ENCODE data around the gene BEND2. TPM values are rescaled to one million over a fixed set of nuclear protein-coding genes. Genes with fewer than 3 reads are reported as not detected.

The BEND2 gene
- total RNA-seq, 2 experiments from 2014 or later, result not detected

- H3K27ac ChIP-seq (ENCODE audit: low read depth, low read length, poor library complexity, severe bottlenecking), result no peak overlapping the region
- CTCF ChIA-PET (ENCODE audit: unreplicated experiment), result no interaction called here
Observed at GRCh38 chrX:18228069-18228468, 7.4 kb upstream of the BEND2 start.

GRCh38 chrX:18227458-18227857 is 6.8 kb upstream of the BEND2 start:
- no peaks in the 10 kb centered on the region for H3K4me1 ChIP-seq (ENCODE audit: insufficient read depth, low read length, poor library complexity, severe bottlenecking)
- TF ChIP-seq CTCF (conservative IDR thresholded peaks at IDR 0.05; ENCODE audit: low read length), result no peak
- no peak overlapping the region for H3K27ac ChIP-seq (ENCODE audit: low read depth, low read length, poor library complexity, severe bottlenecking)
- BruUV-seq (replicated peaks), result no TSS peak
- DNase-seq (ENCODE audit: low spot score), result no peak
- no peaks in the 10 kb centered on the region for H3K9me2 ChIP-seq (ENCODE audit: insufficient read depth, low read length)
- intact Hi-C loops (cut with micrococcal nuclease; ENCODE audit: unreplicated experiment), result no loop called here
- H3K4me3 ChIP-seq (ENCODE audit: low read depth, low read length, poor library complexity, severe bottlenecking), result no peak overlapping the region
- no peaks in the 10 kb centered on the region for H4K20me1 ChIP-seq (ENCODE audit: insufficient read depth, low read length)
- H2AFZ ChIP-seq (ENCODE audit: low read length), result no peak overlapping the region
- H3K9me3 ChIP-seq (ENCODE audit: low read length), result no peaks in the 10 kb centered on the region
- POLR2A ChIA-PET, result no interaction called here
- no peak overlapping the region for H3K4me2 ChIP-seq (ENCODE audit: low read length)
- H3K36me3 ChIP-seq (ENCODE audit: insufficient read depth, low read length), result no peaks in the 10 kb centered on the region
- H3K79me2 ChIP-seq (ENCODE audit: insufficient read depth, low read depth, low read length), result no peaks in the 10 kb centered on the region
- CTCF ChIA-PET (ENCODE audit: unreplicated experiment), result no interaction called here

More at GRCh38 chrX:18228069-18228468, 7.4 kb upstream of the BEND2 start:
- Histone ChIP-seq H3K9me2 (ENCODE audit: insufficient read depth, low read length) (no peaks in the 10 kb centered on the region), H3K4me2 (ENCODE audit: low read length) (no peak overlapping the region), H4K20me1 (ENCODE audit: insufficient read depth, low read length) (no peaks in the 10 kb centered on the region), H3K36me3 (ENCODE audit: insufficient read depth, low read length) (no peaks in the 10 kb centered on the region), H3K79me2 (ENCODE audit: insufficient read depth, low read depth, low read length) (no peaks in the 10 kb centered on the region), H3K9me3 (ENCODE audit: low read length) (no peaks in the 10 kb centered on the region), H3K4me3 (ENCODE audit: low read depth, low read length, poor library complexity, severe bottlenecking) (no peak overlapping the region), H2AFZ (ENCODE audit: low read length) (no peak overlapping the region), H3K4me1 (ENCODE audit: insufficient read depth, low read length, poor library complexity, severe bottlenecking) (no peaks in the 10 kb centered on the region)
- TF ChIP-seq CTCF (conservative IDR thresholded peaks at IDR 0.05; ENCODE audit: low read length) (no peak), EZH2phosphoT487 (IDR thresholded peaks at IDR 0.05; ENCODE audit: borderline replicate concordance, low read depth, low read length) (no peak)
- POLR2A ChIA-PET, result interaction anchor here (0.7 kb wide), 1 partner anchor 14 kb away, joined by 3 read pairs; no protein-coding TSS in a partner anchor
- DNase-seq (ENCODE audit: low spot score), result no peak
- no TSS peak for BruUV-seq (replicated peaks)
- intact Hi-C loops (cut with micrococcal nuclease; ENCODE audit: unreplicated experiment), result no loop called here

- no peaks in the 10 kb centered on the region for H3K79me2 ChIP-seq (ENCODE audit: insufficient read depth, low read depth, low read length)
- DNase-seq (ENCODE audit: low spot score), result no peak
- no peak overlapping the region for H3K4me2 ChIP-seq (ENCODE audit: low read length)
- intact Hi-C loops (cut with micrococcal nuclease; ENCODE audit: unreplicated experiment), result no loop called here
- no peak overlapping the region for H2AFZ ChIP-seq (ENCODE audit: low read length)
- no peak overlapping the region for H3K27ac ChIP-seq (ENCODE audit: low read depth, low read length, poor library complexity, severe bottlenecking)
- no peaks in the 10 kb centered on the region for H3K9me3 ChIP-seq (ENCODE audit: low read length)
- H3K4me1 ChIP-seq (ENCODE audit: insufficient read depth, low read length, poor library complexity, severe bottlenecking), result no peaks in the 10 kb centered on the region
- H3K9me2 ChIP-seq (ENCODE audit: insufficient read depth, low read length), result no peaks in the 10 kb centered on the region
- H3K4me3 ChIP-seq (ENCODE audit: low read depth, low read length, poor library complexity, severe bottlenecking), result no peak overlapping the region
- BruUV-seq (replicated peaks), result no TSS peak
- TF ChIP-seq EZH2phosphoT487 (IDR thresholded peaks at IDR 0.05; ENCODE audit: borderline replicate concordance, low read depth, low read length) (no peak), CTCF (conservative IDR thresholded peaks at IDR 0.05; ENCODE audit: low read length) (peak; percentile 46; the same call in 1 of the 2 replicates)
- H4K20me1 ChIP-seq (ENCODE audit: insufficient read depth, low read length), result no peaks in the 10 kb centered on the region
- ChIA-PET CTCF (ENCODE audit: unreplicated experiment) (no interaction called here), POLR2A (no interaction called here)
- no peaks in the 10 kb centered on the region for H3K36me3 ChIP-seq (ENCODE audit: insufficient read depth, low read length)
Observed at GRCh38 chrX:18210470-18210869, 10.2 kb downstream of the BEND2 start.
